ENCODE data around the gene TNS3.

Gene TNS3

GRCh38 chr7:47518827-47519226 is 63.1 kb downstream of the TNS3 start:
- no peak for DNase-seq

GRCh38 chr7:47517821-47518480 is 64.0 kb downstream of the TNS3 start:
- DNase-seq: no peak

GRCh38 chr7:47516985-47517600 is 64.8 kb downstream of the TNS3 start:
- DNase-seq: no peak

- DNase-seq: no peak
These were observed 65.5 kb downstream of the TNS3 start for GRCh38 chr7:47516386-47516785.

GRCh38 chr7:47515305-47515834 is 66.5 kb downstream of the TNS3 start:
- no peak for DNase-seq

GRCh38 chr7:47514818-47515217 is 67.1 kb downstream of the TNS3 start:
- DNase-seq: no peak

- no peak for DNase-seq
These were observed 67.5 kb downstream of the TNS3 start for GRCh38 chr7:47514367-47514766.

- no peak for DNase-seq
These were observed 68.1 kb downstream of the TNS3 start for GRCh38 chr7:47513741-47514241.

- DNase-seq: no peak
These were observed 69.3 kb downstream of the TNS3 start for GRCh38 chr7:47512481-47513176.

- no peak for DNase-seq
These were observed 70.1 kb downstream of the TNS3 start for GRCh38 chr7:47511699-47512370.

- no peak for DNase-seq
These were observed 71.1 kb downstream of the TNS3 start for GRCh38 chr7:47510786-47511185.

GRCh38 chr7:47510192-47510591 is 71.7 kb downstream of the TNS3 start:
- DNase-seq: no peak

GRCh38 chr7:47509571-47509970 is 72.3 kb downstream of the TNS3 start:
- no peak for DNase-seq

GRCh38 chr7:47508389-47509380 is 73.2 kb downstream of the TNS3 start:
- DNase-seq: no peak

- no peak for DNase-seq
These were observed 74.4 kb downstream of the TNS3 start for GRCh38 chr7:47507522-47507921.

- DNase-seq: no peak
These were observed 75.2 kb downstream of the TNS3 start for GRCh38 chr7:47506382-47507339.

GRCh38 chr7:47505312-47506007 is 76.5 kb downstream of the TNS3 start:
- no peak for DNase-seq

- no peak for DNase-seq
These were observed 77.2 kb downstream of the TNS3 start for GRCh38 chr7:47504551-47505311.

GRCh38 chr7:47503281-47503680 is 78.6 kb downstream of the TNS3 start:
- no peak for DNase-seq

Data from activated CD4-positive, alpha-beta T cell treated with anti-CD3 and anti-CD28 coated beads, Interleukin-2, Interleukin-6, amounts not matched to agents 100 ng/mL and 50 ng/mL, durations not matched to agents 16 hours and 8 hours (primary cell).